ENCODE data around the gene RAD9A. TPM values are rescaled to one million over a fixed set of nuclear protein-coding genes. Genes with fewer than 3 reads are reported as not detected.

The RAD9A gene
- polyA plus RNA-seq, 3 donors: 3.7 to 31.7 (median 3.8) TPM

GRCh38 chr11:67372993-67373647 lies 18.7 kb upstream of the RAD9A start, which contains the start of gene CLCF1:
CLCF1 (minus strand) TSS chr11:67373598; CDS start chr11:67373539, 59 bp downstream.
- Histone ChIP-seq H2AFZ (ENCODE audit: insufficient read depth, low read depth, low read length, poor library complexity, severe bottlenecking) (peak within 1 kb of the TSS; percentile 50), H3K4me3 (replicated peaks in 1 of 3; ENCODE audit: low read depth in 2 of 3, low read length in 3 of 3) (peak within 1 kb of the TSS; percentile 37 to 82 (median 51)), H3K27ac (ENCODE audit: low read depth in 1 of 2, low read length in 2 of 2) (peak within 1 kb of the TSS; percentile 25 to 77), H3K79me2 (ENCODE audit: insufficient read depth, low read length) (peaks cover 36% of the 10 kb centered on the region), H3K4me1 (ENCODE audit: control insufficient read depth in 1 of 2, insufficient read depth in 2 of 2, low read length in 2 of 2) (peaks cover 44 to 57% of the 10 kb centered on the region in 2 donors), H4K20me1 (ENCODE audit: insufficient read depth, low read length) (peaks cover 10% of the 10 kb centered on the region), H3K9me3 (replicated peaks in 1 of 2; ENCODE audit: control insufficient read depth in 1 of 2, insufficient read depth in 1 of 2, low read length in 2 of 2) (no peaks in the 10 kb centered on the region), H3K27me3 (ENCODE audit: control insufficient read depth in 2 of 2, insufficient read depth in 2 of 2, low read length in 2 of 2) (no peaks in the 10 kb centered on the region), H3K4me2 (replicated peaks; ENCODE audit: extremely low read depth, low read length, poor library complexity, severe bottlenecking) (peak within 1 kb of the TSS; percentile 93), H3K36me3 (replicated peaks in 1 of 2; ENCODE audit: control insufficient read depth in 1 of 2, insufficient read depth in 2 of 2, low read length in 2 of 2) (no peaks in the 10 kb centered on the region), H3K9ac (ENCODE audit: insufficient read depth, low read length, poor library complexity, severe bottlenecking) (peak within 1 kb of the TSS; percentile 86)
- H3K4me1 Mint-ChIP-seq: peaks cover 54% of the 10 kb centered on the region
- H3K27ac Mint-ChIP-seq: peak within 1 kb of the TSS; percentile 80 to 96 (median 94)
- TF ChIP-seq CTCF (IDR thresholded peaks at IDR 0.05): no peak
- H3K4me3 Mint-ChIP-seq: peak within 1 kb of the TSS; percentile 88 to 92
- peak; percentile 22 to 39 (median 39) for DNase-seq
- H3K36me3 Mint-ChIP-seq: peaks cover 16 to 17% of the 10 kb centered on the region in 2 donors
- H3K27me3 Mint-ChIP-seq (ENCODE audit: low read depth in 3 of 3): peaks cover 10 to 23% (median 12%) of the 10 kb centered on the region in 3 donors
- WGBS (ENCODE audit: insufficient coverage): under 1% methylated on average over 71 of the region's 76 CpGs
- peaks cover 0 to 2% (median 0%) of the 10 kb centered on the region in 7 donors for H3K9me3 Mint-ChIP-seq
- intact Hi-C loops (cut with micrococcal nuclease): loop anchor here in 1 of 2 donors (5.0 kb wide), 1 partner anchor 101 kb away; no protein-coding TSS in a partner anchor

GRCh38 chr11:67373648-67374570 lies 17.9 kb upstream of the RAD9A start:
- H4K20me1 ChIP-seq (ENCODE audit: insufficient read depth, low read length): peaks cover 10% of the 10 kb centered on the region
- Mint-ChIP-seq H3K36me3 (peaks cover 10% of the 10 kb centered on the region in 2 donors), H3K27ac (peak overlapping the region; percentile 80 to 96 (median 94)), H3K4me1 (peaks cover 54% of the 10 kb centered on the region), H3K9me3 (peaks cover 0 to 2% (median 0%) of the 10 kb centered on the region in 7 donors), H3K4me3 (peak overlapping the region; percentile 88 to 92), H3K27me3 (ENCODE audit: low read depth in 3 of 3) (peaks cover 9 to 17% (median 10%) of the 10 kb centered on the region in 3 donors)
- peak overlapping the region; percentile 50 for H2AFZ ChIP-seq (ENCODE audit: insufficient read depth, low read depth, low read length, poor library complexity, severe bottlenecking)
- H3K27me3 ChIP-seq (ENCODE audit: control insufficient read depth in 2 of 2, insufficient read depth in 2 of 2, low read length in 2 of 2): no peaks in the 10 kb centered on the region
- H3K4me3 ChIP-seq (replicated peaks in 1 of 3; ENCODE audit: low read depth in 2 of 3, low read length in 3 of 3): peak overlapping the region; percentile 35 to 82 (median 51)
- no peaks in the 10 kb centered on the region for H3K36me3 ChIP-seq (replicated peaks in 1 of 2; ENCODE audit: control insufficient read depth in 1 of 2, insufficient read depth in 2 of 2, low read length in 2 of 2)
- peak overlapping the region; percentile 93 for H3K4me2 ChIP-seq (replicated peaks; ENCODE audit: extremely low read depth, low read length, poor library complexity, severe bottlenecking)
- peak overlapping the region; percentile 86 for H3K9ac ChIP-seq (ENCODE audit: insufficient read depth, low read length, poor library complexity, severe bottlenecking)
- H3K9me3 ChIP-seq (replicated peaks in 1 of 2; ENCODE audit: control insufficient read depth in 1 of 2, insufficient read depth in 1 of 2, low read length in 2 of 2): no peaks in the 10 kb centered on the region
- DNase-seq: peak; percentile 90 to 98 (median 91)
- TF ChIP-seq CTCF (IDR thresholded peaks at IDR 0.05): peak; percentile 71
- peak overlapping the region; percentile 25 to 77 for H3K27ac ChIP-seq (ENCODE audit: low read depth in 1 of 2, low read length in 2 of 2)
- WGBS (ENCODE audit: insufficient coverage): 0% methylated on average over 20 of the region's 40 CpGs
- intact Hi-C loops (cut with micrococcal nuclease): loop anchor here in 1 of 2 donors (5.0 kb wide), 1 partner anchor 102 kb away; no protein-coding TSS in a partner anchor
- peaks cover 28% of the 10 kb centered on the region for H3K79me2 ChIP-seq (ENCODE audit: insufficient read depth, low read length)
- peaks cover 50 to 60% of the 10 kb centered on the region in 2 donors for H3K4me1 ChIP-seq (ENCODE audit: control insufficient read depth in 1 of 2, insufficient read depth in 2 of 2, low read length in 2 of 2)

Data from CD14-positive monocyte (primary cell).